LNCAP (cell line): ENCODE results near the gene AKT2.

Experiments
- TF ChIP-seq, protein P1 (sequence below): fragments of 450-650 bp; IDR thresholded peaks from 2 replicates; pipeline ENCODE4 v1.5.1; 2017; ENCODE audit warnings: mild to moderate bottlenecking

The AKT2 gene

DNA sequence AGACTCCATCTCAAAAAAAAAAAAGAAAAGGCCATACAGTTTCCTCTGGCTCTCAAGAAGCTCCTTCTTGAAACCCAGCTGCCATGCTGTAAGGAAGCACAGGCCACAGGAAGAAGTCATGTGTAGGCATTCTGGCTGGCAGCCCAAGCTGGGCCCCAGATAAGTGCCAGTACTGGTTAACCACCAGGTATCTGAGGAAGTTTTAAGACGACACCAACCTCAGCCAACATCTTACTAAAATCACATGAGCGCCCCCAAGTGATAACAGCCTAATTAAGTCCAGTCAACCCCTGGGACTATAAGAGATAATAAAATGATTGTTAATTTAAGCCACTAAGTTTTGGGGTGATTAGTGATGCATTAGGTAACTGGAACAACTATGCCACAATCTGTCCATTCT, 27.4 kb upstream of the AKT2 start:
- TF ChIP-seq, protein P1, sequence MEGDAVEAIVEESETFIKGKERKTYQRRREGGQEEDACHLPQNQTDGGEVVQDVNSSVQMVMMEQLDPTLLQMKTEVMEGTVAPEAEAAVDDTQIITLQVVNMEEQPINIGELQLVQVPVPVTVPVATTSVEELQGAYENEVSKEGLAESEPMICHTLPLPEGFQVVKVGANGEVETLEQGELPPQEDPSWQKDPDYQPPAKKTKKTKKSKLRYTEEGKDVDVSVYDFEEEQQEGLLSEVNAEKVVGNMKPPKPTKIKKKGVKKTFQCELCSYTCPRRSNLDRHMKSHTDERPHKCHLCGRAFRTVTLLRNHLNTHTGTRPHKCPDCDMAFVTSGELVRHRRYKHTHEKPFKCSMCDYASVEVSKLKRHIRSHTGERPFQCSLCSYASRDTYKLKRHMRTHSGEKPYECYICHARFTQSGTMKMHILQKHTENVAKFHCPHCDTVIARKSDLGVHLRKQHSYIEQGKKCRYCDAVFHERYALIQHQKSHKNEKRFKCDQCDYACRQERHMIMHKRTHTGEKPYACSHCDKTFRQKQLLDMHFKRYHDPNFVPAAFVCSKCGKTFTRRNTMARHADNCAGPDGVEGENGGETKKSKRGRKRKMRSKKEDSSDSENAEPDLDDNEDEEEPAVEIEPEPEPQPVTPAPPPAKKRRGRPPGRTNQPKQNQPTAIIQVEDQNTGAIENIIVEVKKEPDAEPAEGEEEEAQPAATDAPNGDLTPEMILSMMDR: no peak

DNA sequence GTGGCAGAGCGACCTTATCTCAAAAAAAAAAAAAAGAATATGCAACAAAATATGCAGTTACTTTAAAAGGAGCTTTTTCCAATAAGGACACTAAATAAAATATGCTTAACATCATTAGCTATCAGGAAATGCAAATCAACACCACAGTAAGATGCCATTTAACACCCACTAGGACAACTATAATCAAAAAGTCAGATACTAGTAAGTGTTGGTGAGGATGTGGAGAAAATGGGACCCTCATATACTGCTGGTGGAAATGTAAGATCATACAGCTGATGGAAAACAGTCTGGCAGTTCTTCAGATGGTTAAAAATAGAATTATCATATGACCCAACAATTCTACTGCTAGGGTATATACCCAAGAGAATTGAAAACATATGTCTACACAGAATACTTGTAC, 24.5 kb upstream of the AKT2 start:
- TF ChIP-seq, protein P1: no peak

DNA sequence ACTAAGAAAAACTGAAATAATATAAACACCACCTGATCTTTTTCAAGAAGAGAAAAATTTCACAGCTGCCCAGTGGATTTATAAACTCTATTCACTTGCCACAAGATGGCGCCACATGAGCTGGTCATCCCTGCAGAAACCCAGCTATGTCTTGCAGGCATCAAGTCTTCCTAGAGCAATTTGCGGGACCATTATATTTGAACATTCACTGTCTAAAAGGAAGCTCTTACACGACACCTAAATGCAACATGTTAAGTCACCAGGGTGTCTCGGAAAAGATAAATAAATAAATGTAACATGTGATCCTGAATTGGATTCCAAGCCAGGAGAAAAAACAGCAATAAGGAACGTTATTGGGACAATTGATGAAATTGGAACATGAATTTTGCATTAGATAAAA, 20.3 kb upstream of the AKT2 start:
- TF ChIP-seq, protein P1: peak; percentile 86

DNA sequence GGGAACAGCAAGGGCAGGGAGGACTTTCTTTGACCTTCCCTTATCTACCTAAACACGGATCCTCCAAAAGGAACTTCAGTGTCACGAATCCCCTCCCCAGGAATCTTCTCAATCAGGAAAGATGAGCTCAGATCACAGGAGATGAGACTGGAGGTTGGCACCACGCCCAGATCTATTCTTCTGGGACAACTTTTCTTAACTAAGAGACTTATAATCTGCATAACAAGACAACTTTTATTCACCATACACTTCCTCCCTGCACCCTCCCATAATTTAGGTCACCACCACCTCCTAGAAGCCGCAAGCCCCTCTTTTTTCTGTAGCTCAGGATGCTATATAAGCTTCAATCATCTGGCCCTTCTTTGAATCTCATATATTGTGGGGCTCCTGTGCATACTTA, 19.2 kb upstream of the AKT2 start:
- TF ChIP-seq, protein P1: no peak

GRCh38 chr19:40303765-40304164, 18.6 kb upstream of the AKT2 start:
- TF ChIP-seq, protein P1: no peak

GRCh38 chr19:40302224-40303011, 17.3 kb upstream of the AKT2 start:
- TF ChIP-seq, protein P1: no peak

GRCh38 chr19:40300668-40301067, 15.5 kb upstream of the AKT2 start:
- TF ChIP-seq, protein P1: no peak

GRCh38 chr19:40298026-40298425, 12.9 kb upstream of the AKT2 start:
- TF ChIP-seq, protein P1: no peak
